ENCODE measurements around the gene PPP1R14B.

GRCh38 chr11:64264371-64264852 lies 17.7 kb upstream of the PPP1R14B start:
- no peak for TF ChIP-seq CTCF (IDR thresholded peaks at IDR 0.05 in 4 of 5, conservative IDR thresholded peaks at IDR 0.05 in 1 of 5)
- TF ChIP-seq POLR2A (IDR thresholded peaks at IDR 0.05): no peak

Measured in gastrocnemius medialis (tissue), 4 donors.